ENCODE data around the gene TNNI3K. TPM values are rescaled to one million over a fixed set of nuclear protein-coding genes. Genes with fewer than 3 reads are reported as not detected.
A peak's percentile ranks its signal among the peaks of the same experiment; 100 is the strongest.

TNNI3K gene
- polyA plus RNA-seq, 10 donors = 0.48 to 1.2 (median 0.79) TPM

DNA sequence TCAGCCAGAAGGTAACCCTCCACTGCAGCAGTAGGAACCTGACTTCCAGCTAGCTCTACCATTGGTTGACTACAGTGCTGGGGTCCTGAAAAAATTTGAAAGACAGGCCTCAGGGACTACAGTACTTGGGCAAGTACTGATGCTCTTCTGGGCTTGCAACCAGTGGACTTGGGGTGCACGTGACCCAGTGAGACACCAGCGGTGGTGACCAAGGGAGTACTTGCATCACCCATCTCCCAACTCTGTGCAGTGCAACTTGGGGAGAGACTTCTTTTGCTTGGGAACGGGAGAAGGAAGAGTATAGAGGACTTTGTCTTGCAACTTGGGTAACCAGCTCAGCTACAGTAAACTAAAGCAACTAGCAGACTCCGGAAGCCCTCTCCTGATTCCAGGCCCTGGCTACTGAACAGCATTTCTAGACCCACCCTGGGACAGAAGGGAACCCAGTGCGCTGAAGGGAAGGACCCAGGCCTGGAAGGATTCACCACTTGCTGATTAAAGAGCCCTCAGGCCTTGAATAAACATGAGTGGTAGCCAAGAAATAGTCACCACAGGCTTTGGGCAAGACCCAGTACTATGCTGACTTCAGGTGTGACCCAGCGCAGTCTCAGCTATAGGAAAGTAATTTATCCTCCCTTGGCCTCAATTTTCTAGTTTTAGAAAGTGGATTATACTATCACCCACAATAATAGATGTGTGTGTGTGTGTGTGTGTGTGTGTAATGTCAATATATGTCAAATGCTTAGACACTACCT is 45.6 kb downstream of the TNNI3K start:
- no peak for DNase-seq

DNA sequence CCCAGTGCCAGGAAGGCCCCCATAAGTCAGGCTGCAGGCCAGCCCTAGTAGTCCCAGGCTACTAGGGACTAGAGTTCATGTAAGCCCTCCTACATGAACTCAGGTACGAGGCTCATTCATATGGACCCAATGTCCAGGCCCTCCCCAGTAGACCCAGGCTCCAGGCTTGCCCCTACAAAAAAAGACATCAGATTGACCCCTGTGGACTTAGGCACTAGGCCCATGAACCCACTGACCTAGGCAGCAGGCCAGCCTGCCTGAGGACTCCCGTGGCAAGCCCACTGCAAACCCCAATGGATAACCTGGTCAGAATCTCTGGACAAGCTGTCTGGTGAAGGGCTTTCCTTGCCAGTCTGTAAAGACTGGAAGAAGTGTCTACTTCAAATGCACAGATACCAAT is 51.2 kb downstream of the TNNI3K start:
- no peak for DNase-seq

DNA sequence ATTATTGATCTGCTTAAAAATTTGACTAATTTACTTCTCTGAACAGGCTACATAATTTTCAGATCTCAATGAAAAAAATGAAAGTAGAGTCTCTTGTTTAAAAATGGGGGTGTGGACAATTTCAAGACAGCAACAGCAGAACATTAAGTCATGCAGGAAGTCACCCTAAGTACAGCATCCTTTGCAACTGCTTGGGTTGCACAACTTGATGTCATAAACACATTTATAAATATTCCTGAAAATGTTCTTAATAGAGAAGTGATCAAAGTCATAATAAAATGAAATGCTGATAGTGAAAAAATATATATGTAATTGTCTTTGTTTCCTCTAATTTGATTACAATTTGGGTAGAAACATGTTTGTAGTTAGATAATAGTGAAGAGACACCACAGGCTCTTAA is 79.3 kb downstream of the TNNI3K start:
- DNase-seq = no peak

DNA sequence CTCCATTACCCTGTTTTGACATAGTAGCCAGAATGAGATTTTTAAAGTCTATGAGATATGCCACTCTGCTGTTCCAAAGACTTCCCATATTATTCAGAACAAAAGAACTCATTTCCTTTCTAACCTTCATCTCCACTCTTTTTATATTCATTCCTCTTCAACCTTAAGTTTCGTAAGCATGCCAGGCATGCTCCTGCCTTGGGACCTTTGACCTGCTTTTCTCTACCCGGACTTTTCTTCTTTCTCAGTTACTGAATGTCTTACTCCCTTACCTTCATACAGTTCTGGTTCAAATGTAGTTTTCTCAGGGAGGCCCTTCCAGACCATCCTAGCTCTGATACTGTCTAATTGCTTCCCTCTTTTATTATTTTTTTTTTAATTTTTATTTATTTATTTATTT is 81.1 kb downstream of the TNNI3K start:
- DNase-seq = no peak

DNA sequence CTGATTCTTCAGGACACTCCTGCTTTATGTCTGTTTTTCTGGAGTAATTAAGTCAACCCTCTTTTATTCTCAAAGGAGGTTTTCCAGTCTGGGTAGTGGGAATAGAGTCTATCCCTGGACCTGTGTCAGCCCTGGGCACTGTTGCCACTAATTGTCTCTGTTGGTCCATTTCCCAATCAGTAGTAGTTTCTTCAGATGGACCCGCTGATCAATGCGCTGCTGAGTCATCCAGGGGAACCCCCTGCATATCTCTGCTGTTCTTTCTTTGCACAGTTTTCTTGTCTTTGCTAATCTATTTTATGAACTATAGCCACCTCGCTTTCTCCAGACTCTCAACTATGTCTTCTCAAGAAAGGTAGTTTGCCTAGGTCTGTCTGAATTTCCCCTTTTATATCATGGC is 82.5 kb downstream of the TNNI3K start:
- DNase-seq = no peak

DNA sequence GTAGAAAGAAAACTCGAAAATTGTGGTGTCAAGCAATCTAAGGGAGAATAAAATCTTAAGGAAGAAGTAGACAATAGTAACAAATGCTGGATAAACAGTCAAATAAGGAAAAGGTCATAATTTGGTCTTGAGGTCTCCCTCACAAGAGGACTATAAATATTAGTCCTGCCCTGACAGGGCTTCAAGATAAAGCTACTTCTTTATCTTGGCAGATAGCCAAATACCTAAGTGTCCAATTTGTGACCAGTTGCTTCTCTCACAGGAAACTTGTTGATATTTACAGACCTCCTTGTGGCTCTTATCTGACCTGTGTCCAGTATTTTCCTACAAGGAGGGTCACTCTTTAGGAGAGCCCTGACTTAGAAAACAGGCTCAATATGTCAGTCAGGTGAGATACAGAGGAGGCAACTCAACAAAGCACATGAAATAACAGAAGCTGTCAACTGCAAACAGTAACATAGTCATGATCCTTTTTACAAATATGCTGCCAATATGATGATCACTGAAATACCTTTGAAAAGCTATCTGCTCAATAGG is 88.8 kb downstream of the TNNI3K start:
- no peak for DNase-seq

DNA sequence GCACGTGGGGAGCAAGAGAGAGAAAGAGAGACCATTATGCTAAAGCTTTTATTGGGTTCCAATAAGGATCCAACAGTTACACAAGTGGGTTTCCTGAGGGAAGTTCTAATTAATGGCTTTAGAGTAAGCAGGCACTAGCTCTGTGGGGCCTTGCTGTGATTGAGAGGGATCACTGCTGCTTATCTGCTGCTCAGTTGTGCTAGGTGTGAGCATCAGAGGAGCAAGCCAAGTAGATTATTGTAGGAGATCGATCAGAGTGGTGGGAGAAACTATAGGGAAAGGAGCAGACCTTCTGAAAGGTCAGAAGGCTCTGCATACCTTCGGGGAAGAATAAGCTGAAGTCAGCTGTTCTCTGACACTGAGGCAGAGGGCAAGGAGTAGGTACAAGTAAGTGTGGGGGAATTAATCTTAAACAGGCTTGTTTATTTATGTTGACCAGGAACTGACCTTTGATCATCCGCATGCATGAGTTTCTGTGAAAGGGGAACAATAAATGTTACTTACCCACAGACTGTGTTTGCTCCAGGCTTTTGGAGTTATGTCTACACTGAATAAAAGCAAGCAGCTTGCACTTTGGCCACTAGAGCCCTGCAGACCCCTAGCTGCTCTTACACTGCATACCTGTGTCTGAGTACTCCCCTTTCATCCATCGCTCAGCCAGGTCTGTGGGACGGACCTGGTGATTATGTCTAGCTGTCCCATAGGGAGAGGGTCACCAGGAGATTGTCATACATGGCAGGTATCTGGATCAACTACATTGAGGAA is 89.7 kb downstream of the TNNI3K start:
- no peak for DNase-seq

DNA sequence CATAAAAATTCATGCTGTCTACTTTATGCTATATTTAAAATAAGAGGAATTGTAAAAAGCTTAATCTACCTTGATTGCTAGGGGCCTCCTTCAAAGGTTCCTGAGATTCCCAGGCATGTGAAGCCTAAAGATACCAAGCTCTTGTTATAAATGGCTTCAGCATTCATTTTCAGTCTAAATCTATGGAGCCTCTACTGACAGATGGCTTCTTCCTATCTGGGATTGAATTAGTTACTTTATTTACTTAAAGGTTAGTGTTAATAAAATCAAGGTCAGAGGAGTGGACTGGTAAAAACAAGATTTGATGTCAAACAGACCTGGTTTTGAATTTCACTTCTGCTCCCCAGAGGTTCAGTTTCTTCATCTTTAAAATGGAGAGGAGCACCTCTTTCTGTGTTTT is 93.7 kb downstream of the TNNI3K start:
- DNase-seq = no peak

DNA sequence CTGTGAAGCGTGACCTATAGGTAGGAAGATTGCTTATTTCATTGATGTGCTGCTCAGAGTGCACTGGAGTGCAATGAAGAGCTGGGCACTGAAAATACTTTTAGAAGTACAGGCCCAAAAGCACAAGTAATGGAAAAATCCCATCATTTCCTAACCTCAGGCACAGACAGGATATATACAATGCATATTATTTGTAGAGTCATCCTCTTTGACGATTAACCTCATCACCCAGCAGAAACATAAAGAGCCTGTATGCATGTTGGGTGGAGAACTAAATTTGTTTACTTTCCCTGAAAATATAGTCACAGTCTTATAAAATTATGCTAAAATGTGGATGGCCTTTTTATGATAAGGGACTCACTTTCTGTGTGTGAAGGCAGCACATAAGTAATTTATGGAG is 98.1 kb downstream of the TNNI3K start:
- DNase-seq = no peak

DNA sequence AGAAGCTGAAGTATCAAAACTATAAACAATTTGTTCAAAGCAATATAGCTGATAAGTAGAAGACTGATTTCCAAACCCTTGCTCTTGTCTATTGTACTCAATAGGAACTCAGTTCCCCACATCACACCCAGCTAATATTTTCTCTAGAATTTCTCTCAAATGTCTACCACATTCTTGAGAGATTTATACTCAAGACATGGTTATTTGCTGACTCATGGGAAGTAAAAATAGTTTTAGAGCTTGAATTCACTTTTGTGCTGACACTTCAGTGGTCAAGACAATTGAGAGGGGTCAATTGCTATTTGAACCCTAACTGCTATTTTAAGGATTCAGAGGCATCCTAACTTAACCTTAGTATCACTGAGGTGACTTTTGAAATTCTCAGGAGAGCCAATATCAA is 99.0 kb downstream of the TNNI3K start:
- DNase-seq = no peak

DNA sequence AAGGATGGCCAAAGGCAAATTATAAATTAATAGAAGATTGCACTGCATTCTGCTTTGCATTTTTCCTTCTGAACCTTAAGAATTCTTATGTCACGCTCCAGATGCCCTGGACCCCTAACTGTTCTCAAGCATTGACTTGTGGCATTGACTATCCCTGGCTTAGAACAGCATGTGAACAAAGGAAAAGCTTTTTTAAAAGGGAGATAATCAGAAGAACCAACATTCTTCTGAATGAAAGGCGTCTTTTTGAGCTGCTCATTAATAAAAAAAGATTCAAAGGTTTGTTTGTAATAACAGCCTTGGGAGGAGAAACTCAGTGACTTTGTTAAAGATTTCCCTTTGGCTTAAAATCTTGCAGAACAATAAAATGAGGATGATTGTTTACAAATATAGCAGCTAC is 105.5 kb downstream of the TNNI3K start:
- DNase-seq = no peak

DNA sequence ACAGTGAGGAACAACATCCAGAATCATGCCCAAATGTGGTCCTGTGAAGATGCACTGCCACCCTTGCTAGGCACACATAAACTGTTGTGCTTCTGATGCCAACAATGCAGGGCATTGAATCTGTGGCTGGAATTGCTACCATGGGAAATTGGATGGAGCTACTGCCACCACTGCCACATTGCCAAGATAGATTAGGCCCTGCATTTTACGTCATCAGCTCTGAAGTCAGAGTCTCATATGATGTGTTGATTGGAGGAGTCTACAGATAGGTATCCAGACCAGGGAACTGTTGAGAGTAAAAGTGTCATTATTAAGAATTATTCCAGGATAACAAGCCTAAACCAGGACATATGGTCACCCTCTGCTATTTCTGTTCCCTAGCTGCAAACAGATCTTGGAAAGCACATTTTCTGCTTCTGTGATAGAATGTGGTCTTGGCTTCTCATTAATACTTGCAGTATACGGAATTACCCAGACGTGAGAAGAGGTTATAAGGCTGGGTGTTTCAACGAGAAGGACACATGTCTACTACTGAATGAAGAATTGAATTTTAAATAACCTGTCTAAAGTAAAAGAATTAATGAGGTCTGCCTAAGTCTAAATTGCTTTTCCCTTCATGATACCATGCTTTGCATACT is 106.6 kb downstream of the TNNI3K start:
- DNase-seq = no peak

DNA sequence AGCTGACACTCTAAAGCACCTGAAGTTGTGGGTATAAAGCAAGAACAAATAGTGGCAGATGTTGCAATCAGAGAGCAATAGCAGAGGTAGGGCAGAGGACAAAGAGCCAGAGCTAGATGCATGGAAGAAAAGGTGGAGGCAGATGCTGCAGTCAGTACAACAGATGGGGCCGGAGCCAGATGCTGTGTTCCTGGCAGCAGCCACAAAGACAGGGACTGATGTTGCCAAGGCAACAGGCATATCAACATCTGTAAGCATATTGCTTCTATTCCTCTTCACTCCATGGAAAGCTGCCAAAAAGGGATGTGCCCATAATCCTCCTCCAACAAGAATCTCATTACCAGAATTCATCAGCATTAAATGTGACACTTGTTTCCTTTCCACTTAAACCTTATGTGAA is 108.0 kb downstream of the TNNI3K start:
- peak; percentile 38 to 85 (median 79) for DNase-seq

DNA sequence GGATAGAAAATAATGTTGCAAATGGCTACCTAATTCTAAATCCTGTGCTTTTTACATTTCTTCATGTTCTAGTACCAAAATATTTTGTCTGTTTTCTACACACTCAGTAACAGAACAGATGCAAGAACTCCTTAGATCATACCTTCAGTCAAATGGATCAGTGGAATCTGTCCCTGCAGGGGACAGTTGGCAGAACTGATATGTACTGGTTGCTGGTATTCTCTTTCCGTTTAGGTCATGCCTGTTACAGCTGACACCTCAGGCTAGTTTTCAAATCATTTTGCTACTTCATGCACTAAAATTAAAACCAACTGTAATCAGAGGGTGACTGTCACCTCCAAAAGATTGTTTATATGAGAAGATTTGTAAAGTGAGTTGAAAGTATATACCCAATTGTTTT is 109.2 kb downstream of the TNNI3K start:
- DNase-seq = no peak

DNA sequence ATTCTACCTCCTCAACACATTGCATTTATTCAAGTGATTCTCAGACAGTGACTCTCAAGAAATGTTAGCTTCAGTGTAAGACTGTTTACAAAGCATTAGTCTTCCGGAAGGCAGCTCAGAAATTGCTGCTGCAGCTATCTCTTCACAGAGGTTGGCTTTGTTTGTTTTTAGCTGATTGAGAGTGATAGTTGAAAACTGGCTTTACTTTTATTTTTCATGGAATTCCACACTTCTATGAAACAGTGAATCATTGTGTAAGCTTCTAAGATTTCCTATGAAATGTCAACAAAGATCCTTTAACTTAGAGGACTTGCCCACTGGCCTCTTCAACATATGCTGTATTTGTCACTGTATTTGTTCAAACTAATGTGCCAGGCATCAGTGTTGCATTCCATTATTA is 121.3 kb downstream of the TNNI3K start:
- no peak for DNase-seq

DNA sequence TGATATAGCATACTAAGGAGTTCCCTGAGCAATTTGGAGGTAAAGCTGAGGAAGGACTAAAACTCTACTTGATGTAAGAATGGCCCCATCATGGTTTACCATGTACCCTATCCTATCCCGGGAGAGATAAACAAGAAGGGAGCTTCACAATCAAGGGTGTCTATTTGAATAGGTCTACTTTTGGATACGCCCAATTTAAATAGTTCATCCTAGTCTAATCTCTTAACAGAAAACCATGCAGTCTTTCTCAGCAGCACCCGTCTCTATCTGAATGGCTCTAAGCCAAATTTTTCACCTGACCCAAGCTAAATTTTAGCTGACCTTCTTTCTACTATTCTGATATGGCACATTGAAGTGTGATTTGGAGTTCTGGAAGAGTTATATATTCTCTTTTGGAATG is 122.0 kb downstream of the TNNI3K start:
- no peak for DNase-seq

DNA sequence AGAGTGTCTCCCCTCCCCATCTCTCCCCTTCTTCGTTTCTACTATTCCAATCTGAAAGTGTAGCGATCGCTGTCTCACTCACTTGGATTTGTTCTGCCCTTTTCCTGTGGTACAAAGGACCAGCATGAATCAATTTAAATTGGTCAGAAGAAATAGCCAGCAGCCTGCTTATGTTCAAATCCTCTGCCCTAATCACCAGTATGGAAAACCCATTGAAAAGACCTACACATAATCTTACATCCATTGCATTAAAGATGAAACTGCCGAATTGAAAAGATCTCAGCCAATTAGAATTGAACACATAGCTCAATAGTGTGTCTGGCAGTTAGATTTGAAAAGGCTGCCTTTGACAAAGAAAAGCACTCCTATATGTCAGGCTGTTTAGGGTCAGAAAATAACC is 122.6 kb downstream of the TNNI3K start:
- DNase-seq = no peak

DNA sequence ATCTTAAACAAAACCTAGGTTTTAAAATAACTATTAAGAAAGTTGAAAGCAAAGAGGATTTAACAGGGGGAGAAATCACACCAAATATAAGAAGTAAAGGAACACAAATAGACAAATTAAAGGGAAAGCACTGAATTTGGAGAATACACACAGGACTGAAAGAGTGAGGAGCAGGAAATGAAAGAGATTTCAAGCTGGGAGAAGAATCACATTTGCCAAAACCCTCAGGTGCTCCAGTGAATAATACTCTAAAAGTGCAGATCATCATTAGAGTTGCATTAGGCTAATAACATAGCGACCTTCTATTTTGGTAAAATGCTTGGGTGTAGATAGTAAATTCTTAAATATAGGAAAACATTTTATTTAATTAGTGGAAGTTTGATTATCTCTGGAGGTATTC is 127.5 kb downstream of the TNNI3K start:
- DNase-seq = no peak

DNA sequence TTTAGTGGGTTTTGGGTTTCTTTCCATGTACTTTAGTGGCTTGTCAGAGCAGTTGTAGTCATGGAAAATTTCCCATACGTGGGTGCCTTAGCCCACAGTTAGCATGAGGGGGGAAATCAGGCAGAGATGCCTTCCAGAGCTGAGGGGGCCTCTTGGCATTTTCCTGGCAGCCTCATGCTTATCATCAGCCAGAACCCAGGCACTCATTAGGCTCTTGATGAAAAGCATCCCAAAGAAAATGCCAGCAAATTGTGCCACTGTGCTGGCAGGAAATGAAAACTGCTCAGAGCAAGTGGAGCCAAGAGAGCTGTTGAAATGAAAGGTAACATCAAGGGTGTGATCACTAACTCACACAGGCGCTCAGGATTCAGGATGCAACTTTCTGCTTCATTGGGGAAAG is 128.0 kb downstream of the TNNI3K start:
- no peak for DNase-seq

DNA sequence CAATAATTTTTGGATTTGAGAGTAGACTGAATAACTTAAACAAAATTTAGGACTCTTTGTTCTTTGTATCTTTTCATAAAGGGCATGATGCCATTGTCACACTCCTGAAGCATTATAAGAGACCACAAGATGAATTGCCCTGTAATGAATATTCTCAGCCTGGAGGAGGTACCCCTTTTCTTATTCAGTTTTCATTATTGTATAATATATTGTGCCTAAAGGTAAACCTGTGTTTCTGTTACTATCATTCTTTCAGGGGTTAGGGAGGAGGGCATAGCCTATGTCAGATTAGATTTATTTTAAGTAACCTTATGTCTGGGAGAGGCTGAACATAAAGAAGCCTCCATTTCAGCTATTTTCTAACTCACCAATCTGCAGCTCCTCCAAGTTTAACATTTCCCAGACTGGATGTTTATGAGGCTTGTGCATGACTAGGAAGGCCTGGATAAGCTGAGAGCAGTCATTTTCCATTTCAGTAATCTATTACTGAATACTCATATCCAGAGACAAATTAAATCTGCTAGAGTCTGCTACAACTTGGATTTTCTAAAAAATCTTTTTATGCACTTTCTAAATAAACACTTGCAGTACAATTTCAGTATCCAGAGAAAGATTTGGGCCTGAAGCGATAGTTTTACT is 132.1 kb downstream of the TNNI3K start:
- no peak for DNase-seq

DNA sequence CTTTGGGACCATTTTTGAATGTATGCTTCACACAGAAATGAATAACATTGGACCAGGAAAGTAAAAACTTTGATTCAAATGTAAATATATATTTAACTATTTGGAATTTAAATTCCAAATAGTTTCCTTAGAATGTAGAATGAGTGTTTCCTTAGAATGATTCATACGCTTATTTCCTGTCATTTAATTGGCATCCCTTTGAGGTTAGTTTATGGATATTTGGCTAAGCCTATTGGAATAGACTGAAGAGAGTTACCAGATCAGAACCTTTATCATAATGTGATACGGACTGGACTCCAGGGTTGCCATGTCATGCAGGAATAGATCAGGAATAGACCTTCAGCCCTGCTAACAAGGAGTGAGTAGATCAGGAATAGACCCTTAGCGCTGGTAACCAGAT is 133.1 kb downstream of the TNNI3K start:
- DNase-seq = no peak

DNA sequence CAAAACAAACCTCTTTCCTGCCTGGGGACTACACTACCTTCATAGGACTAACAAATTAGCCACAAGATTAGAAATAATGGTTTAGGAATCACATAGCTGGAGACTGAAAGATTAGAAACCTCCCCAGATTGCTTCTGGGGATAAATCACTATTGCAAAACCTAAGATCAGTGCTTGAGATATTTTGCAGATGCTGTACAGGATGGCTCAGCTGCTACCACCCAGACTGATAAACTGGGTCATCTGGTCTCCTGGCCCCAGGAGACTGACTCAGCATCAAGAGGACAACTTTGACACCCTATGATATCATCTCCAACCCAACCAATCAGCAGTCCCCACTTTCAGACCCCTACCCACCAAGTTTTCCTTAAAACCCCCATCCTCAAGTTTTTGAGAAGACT is 140.2 kb downstream of the TNNI3K start:
- DNase-seq = no peak

Measured in muscle of back (tissue), 11 donors.